ENCODE measurements around the gene LSM14B.
"Not testable (repeated sequence)": the region's sequence is repeated elsewhere in the genome, so short reads cannot be mapped to it uniquely, and the experiment has no call there.

The LSM14B gene

DNA sequence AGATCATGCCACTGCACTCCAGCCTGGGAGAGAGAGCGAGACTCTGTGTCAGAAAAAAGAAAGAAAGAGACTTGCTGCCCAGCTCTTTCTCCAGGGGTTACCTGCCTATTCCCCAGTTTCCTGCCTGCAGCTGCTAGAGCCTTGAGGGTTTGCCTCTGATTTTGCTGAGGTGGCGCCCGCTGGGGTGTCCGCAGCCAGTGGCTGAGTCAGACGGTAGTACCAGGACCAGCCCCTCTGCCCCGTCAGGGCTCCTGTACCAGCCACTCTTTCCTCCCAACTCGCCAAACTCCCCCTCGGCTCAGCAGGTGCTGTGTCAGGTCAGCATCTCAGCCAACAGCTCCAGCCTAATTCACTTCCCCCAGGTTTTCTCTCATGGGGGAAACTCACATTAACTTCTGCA lies 7.4 kb upstream of the LSM14B start:
- DNase-seq (ENCODE audit: low spot score), result no peak

DNA sequence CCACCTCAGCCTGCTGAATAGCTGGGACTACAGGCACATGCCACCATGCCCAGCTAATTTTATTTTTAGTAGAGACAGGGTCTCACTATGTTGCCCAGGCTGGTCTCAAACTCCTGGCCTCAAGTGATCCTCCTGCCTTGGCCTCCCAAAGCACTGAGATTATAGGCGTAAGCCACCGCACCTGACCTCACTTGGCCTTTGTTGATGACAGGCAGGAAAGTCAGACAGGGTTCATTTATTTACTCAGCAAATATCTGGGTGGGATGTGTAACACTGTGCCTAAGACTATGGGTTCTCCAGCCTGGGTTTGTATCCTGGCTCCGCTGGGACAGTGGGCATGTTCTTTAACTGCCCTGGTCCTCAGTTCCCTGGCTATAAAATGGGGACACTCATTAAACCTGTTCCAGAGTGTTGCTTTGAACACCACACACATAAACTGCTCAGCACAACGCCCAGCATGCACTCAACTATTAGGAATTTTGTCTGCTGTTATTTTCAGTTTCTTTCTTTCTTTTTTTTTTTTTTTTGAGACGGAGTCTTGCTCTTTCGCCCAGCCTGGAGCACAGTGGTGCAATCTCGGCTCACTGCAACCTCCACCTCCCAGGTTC lies 6.4 kb upstream of the LSM14B start:
- DNase-seq (ENCODE audit: low spot score), result not testable (repeated sequence)

DNA sequence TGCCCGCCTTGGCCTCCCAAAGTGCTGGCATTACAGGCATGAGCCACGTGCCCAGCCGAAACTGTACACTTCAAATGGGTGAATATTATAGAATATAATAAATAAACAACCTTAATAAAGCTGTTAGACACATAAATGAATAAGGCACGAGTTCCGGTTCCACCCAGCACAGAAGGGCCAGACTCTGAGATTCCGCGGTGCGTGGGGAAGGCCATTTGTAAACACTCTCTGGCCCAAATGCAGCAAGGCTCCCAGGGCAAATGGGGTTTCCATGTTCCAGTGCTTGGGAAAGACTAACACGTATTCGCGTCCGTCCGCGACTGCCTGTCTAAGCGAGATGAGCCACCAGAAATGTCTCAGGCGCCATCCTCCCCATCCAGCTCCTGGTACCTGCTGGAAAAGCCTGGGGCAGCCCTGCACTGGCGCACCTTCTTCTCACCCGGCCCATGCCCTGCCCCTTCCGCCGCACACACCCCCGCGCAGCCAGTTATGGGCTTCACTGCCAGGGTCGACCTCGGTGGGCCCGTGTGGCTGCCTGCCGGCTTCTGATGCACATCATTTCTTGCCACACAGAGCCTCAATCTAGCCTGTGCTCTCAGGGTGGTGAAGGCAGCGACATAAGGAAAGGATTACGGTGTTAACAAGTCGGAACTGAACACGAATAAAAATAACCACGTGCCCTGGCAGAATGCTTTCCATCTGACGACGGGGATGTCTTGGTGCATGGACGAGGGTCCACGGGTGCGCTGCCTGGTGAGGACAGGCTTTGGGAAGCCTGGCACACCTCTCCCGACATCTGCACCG lies 5.5 kb upstream of the LSM14B start:
- no peak for DNase-seq (ENCODE audit: low spot score)

DNA sequence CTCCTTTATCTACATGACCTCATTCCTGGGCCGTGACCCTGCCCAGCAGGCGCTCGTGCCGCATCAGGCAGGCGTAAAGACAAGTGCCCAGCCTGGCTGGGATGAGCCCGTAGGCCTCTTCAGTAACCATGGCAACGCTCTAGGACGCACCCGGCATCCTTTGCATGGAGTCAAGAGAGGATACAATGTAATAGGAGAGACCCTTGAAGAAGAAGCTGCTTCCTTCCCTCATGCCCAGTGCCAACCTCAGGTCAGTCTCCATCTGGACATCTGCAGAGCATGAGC lies 5.0 kb upstream of the LSM14B start:
- no peak for DNase-seq (ENCODE audit: low spot score)

DNA sequence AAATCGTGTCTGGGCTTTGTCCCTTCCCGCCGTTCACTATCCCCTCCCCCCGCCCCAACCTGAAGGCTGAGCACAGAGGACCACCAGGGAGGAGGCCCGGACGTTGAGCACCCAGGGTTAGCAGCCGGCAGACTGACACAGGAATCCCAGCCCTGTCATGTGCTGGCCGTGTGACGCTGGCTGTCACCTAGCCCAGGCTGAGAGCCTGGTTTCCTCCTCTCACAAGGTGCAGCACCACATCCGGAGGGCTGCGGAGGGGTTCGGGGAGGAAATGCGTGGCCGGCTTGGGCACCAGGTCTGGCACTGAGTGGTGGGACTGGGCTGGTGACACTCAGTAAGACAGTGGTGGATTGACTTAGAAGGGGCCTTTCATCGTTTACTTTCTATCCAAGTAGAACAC lies 4.6 kb upstream of the LSM14B start:
- DNase-seq (ENCODE audit: low spot score), result no peak

DNA sequence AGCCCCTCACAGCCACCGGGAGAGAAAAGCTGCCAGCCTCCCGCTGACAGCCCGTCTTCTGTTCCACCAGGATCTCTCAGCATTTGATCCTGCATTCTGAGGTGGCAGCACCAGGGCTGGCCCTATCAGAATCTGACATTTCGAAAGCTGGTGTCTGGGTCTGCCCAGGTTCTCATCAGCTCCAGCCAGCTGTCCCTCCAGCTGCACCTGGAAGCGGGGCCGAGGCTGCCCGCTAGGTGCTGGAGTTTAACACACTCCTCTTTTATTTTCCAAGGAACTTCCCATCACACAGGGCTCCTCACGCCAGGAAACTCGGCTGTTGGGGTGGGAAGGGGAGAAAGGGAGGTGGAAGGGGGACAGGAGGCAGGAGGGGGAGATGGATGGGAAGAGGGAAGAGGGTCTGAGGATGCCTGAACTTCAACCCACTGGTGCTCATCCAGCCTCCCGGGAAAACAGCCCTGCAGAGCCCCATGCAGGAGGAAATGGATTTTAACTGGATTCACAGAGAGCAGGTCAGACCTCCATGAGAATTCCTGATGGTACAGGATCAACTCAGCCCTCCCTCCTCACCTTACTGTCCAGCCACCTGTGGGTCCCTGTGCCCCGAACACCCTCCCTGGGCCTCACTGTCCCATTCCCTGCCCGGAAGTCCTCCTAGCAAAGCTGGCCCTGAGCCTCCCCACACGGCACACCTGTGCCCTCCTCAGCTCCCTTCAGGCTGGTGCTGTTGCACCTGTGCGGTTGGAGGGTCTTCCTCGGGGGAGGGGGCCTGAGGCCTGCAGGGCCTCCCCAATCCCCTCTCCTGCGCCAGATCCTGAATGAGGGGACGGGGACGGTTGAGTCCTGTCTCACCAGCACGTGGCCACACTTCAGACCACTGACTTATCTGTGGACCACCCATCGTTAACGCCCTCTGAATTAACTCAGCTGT lies 3.9 kb upstream of the LSM14B start:
- DNase-seq (ENCODE audit: low spot score), result no peak

DNA sequence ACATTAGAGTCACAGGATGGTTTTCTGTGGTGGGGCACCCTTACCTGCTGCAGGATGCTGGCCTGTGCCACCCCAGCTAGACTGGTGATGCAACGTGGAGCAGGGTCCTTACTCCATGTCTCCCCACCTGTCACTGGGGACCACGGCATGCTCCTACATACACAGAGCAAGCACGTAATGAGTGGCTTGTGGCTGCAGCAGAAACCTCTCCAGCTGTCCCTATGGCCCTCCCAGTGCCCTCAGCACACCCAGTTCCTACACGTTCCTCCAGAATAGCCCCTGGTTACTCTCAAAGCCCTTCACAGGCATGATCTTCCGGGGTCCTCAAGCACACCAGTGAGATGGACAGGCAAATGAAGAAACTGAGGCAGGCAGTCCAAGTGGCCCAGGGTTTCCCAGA lies 3.2 kb upstream of the LSM14B start:
- no peak for DNase-seq (ENCODE audit: low spot score)

DNA sequence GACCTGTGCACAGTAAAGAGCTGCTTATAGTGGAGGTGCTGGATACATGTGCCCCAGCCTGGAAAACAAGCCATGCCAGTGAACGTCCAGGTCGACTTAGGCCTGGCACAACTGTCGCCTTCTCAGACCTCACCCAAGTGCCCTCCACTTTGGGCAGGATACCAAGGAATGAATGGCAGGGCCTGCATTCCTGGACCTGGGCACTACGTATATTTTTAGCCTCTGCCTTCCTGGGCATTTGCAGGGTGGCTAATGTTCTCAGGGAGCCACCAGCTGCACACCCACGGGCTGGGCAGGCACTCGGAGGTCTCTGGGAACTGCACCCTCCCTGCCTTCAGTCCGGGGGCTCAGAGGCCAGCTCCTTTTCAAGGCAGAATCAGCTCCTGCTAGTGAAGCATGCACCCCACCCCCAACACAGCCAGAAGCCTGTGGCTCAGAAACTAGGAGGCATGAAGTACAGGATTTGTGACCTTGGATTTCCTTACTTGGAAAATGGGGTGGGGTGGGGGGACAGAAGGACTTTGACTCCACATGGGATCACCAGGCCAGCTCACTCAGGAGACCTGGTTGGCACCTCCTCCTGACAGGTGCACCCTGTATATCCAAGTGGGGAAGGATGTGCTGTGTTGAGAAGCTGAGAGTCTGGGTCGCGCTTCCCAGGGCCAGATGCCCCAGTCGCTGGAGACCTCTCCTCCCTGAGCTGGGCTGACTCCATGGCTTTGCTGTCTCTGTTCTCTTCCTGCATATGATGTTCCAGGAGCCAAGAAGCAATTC lies 2.5 kb upstream of the LSM14B start:
- DNase-seq (ENCODE audit: low spot score), result no peak

DNA sequence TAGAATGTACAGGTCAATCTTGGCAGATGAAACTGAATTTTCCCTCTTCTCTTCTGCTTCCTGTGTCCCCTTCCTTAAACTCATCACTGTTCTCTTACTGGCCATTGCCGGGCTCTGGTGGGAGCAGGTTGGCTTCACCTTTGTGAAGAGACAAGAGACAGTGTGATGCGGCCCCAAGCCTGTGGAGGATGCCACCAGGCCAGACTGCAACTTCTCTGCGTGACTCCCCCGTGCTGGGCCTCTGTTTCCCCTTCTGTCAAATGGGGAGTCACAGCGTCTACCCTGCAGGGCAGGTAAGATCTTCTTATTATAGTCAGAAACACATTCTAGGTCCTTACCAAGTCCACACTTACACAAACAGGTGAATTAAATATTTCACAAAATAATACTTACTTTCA lies 1.9 kb upstream of the LSM14B start:
- DNase-seq (ENCODE audit: low spot score), result no peak

DNA sequence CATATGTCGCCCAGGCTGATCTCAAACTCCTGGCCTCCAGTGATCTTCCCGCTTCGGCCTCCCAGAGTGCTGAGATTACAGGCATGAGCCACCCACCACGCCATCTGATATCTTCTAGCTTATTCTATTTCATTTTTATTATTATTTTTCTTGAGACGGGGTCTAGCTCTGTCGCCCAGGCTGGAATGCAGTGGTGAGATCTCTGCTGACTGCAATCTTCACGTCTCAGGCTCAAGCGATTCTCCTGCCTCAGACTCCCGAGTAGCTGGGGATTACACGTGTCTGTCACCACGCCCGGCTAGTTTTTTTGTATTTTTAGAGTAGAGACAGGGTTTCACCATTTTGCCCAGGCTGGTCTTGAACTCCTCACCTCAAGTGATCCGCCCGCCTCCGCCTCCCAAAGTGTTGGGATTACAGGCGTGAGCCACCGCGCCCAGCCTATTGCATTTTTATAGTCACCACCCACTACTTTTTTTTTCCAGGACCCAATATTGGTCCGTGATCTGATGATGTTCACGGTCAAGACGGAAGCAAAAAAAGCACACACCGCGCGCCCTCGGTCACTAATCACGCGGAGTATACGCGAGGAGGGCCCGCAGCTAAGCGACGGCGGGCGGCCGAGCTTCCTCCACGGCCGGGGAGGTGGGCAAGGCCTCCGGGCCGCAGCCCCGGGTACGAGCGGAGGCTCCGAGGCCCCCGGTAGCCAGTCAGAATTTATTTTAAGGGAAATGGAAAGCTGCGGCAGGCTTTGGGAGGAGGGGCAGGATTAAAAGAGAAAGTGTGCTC lies 1.1 kb upstream of the LSM14B start:
- DNase-seq (ENCODE audit: low spot score), result no peak

DNA sequence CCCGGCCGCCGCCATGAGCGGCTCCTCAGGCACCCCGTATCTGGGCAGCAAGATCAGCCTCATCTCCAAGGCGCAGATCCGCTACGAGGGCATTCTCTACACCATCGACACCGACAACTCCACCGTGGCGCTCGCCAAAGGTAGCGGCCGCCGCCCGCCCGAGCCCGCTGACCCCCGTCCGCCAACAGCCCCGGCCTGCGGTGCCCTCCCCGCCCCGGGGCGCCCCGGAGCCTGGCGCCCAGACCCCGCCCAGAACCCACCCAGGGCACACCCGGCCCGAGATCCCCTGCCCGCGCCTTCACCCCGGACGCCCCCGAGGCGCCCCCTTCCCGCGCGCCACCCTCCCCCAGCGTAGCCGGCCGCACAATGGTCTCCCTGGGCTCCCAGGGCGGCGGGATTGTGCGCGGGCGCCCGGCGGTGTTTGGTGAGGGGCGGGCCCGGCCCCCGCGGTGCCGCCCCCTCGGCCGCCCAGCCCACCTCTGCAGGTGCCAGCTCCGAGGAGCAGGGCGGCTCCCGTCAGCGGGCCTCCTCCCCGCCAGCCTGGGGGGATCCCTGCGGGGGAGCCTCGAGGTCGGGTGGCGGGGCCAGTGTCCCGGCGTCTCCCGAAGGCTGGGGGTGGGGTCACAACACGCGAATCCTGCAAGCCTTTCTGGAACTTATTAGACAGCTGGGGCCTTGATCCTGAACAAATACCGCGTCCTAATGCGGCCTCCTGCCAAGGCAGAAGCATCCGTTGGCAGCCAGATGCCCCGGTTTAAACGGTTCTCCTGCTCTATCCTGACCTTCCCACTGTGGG lies 577 bp downstream of the LSM14B start:
- DNase-seq (ENCODE audit: low spot score), result peak; percentile 51

DNA sequence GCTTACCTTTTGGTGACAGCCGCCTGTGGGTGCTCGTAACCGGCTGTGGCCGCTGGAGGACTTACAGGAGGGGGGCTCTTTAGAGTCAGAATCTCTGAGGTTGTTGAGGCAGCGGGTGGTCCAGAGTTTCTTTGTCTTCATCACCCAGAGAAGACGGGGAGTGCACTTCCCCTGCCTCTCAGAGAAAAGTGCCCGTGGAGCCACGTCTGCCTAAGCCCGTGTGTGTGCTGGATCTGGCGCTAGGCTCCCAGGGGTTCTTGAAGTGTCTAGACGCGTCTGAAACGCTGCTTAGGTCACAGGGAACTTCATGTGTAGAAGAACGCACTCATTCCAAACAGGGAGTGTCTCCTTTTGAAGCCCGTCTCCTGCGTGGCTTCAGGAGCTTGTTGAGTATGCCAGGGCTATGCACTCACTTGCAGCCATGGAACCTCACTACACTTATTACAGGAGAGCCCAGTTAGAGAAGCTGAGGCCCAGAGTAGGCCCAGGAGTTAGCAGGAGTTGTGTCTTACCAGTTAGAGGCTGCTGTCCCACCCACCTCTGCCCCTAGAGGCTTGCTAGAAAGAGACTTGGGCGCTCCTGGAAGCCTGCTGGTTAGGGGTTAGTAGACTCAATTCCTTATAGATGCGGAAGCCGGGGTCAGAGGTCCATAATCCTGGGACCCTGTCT lies 1.3 kb downstream of the LSM14B start:
- DNase-seq (ENCODE audit: low spot score), result no peak

DNA sequence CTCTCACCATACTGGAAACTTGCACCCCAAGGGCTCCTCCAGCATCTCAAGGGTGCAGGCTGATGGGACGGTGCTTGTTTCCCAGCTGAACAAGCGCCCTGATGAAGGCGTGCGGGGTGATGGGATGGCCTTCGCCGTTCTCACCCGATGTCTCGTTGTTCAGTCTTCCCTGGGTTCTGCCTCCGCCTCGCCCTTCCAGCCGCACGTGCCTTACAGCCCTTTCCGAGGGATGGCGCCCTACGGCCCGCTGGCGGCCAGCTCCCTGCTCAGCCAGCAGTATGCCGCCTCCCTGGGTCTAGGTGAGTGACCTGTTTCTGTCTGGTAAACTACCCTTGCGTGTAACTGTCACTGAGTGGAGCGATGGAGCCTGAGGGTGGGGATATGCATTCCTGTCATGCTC lies 3.9 kb downstream of the LSM14B start:
- DNase-seq (ENCODE audit: low spot score), result no peak

DNA sequence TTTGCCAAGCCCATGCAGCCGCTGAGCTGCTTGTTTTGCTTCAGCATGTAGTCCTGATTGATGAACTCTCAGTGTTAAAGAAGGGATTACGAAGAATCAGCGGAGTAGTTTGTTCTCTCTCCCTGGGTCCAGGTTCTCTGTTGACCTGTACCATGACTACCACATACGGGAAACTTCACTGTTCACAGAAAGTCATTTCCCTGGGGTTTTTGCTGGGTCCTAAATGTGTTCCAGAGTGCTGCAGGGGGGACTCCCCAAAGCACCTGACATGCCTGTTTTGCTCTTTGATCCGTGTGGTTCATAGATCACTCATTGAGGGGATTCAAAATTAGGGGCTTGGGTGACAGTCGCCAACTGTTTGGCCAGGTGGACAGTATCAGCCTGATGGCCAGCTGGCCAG lies 5.5 kb downstream of the LSM14B start:
- DNase-seq (ENCODE audit: low spot score), result no peak

DNA sequence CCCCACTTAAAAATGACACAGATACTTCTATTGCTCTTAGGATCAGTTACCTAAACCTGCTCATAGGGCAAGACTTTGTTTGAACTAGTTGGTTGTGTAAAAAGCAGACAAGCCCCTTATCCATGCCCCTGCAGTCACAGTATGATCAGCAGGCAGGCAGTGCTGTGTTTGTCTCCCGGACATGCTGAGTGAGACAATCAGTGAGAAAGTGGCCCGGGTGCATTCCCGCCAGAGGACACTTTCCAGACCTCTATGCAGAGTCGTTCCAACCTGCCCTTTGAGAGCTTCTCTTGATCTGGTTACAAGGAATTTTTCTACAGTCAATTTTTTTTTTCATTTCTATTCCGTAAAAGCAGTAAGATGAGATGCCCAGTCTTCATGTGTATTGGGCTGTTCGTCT lies 6.2 kb downstream of the LSM14B start:
- no peak for DNase-seq (ENCODE audit: low spot score)

DNA sequence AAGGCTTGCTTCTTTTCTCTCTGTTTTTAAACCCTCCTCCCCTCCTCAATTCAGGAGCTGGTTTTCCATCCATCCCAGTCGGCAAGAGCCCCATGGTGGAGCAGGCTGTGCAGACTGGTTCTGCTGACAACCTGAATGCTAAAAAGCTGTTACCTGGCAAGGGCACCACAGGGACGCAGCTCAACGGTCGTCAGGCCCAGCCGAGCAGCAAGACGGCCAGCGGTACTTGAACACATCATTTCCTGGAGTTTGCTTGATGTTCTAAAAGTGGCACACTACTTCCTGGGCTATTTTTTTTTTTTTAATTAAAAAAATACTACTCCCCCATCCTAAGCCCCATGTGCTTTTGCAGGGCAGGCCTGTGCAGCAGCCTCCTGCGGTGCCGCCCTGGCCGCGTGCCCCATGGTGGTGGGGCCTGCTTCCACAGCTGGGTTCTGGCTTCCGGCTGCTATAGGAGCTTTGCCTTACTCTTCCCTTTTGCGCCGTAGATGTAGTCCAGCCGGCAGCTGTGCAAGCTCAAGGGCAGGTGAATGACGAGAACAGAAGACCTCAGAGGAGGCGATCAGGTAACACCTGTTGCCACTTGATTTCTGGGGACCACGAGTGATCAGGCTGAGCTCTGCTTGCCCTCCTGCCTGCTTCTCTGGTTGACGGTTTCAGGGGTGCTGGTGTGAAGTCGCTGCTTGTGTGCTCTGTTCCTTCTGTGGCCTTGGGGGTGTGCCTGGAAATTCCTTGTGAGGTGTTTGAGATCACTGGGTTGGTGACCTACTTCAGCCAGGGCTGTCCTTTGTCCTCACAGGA lies 7.7 kb downstream of the LSM14B start:
- DNase-seq (ENCODE audit: low spot score), result no peak

DNA sequence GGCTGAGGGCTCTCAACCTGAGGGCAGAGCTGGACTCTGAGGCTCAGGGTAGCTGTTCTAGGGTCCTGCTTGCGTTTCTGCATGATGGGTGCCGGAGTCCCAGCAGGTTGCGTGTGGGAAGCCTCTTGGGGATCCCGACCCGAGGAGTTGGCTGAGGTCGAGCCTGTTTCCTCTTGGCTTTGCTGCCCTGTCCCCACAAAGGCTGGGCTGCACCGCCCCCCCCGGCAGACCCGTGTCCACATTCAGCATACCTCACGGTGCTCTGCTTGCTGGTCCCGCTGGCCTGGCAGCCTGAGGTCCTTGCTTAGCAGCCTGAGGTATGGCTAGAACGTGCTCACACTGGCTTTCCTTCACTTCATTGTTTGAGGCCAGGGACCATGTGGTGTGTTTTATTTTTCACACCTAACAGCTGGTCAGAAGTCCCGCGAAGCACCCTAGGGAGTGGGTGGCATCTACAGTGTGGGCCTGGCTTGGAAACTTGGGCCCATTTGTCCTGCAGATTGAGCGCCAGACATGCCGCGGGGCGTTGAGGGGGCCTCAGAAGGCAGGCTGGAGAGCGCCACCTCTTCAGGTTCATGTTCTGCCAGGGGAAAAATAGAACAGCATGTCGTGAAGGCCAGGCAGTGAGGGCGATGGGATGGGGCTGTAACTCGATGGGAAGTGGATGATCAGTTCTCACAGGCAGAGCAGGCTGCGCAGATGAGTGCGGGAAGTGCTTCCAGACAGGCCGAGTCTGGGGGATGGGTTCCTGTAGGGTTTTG lies 9.5 kb downstream of the LSM14B start:
- no peak for DNase-seq (ENCODE audit: low spot score)

DNA sequence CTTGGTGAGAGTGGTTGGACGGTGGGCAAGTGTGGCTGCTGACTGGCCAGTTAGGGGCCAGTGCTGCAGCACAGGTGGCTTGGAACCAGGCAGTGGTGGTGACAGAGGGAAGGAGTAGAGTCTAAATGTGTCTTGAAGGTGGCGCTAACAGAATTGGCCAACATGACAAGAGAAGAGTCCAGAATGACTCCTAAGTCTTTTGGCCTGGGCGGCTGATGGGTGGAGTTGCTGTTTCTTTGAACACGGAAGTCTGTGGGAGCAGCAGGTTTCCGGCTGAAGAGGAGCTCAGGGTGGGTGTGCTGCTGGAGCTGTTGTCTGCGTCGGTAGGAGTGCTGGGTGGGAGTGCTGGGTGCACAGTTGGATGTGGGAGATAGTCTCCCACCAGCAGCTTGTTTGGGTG lies 10.1 kb downstream of the LSM14B start:
- no peak for DNase-seq (ENCODE audit: low spot score)

Measured in hematopoietic multipotent progenitor cell treated with erythropoietin and hydrocortisone succinate and interleukin-3 and kit ligand, for 17 days (in vitro differentiated cells).